CD4-positive, alpha-beta T cell treated with Interleukin-17A for 1 hour (primary cell): Measurements from ENCODE around the gene EXD3.
"Not testable (repeated sequence)": the region's sequence is repeated elsewhere in the genome, so short reads cannot be mapped to it uniquely, and the experiment has no call there.

Experiments used
- DNase-seq: peaks from one replicate; pipeline ENCODE4 v3.0.0-alpha.2; 2020

EXD3 gene

DNA sequence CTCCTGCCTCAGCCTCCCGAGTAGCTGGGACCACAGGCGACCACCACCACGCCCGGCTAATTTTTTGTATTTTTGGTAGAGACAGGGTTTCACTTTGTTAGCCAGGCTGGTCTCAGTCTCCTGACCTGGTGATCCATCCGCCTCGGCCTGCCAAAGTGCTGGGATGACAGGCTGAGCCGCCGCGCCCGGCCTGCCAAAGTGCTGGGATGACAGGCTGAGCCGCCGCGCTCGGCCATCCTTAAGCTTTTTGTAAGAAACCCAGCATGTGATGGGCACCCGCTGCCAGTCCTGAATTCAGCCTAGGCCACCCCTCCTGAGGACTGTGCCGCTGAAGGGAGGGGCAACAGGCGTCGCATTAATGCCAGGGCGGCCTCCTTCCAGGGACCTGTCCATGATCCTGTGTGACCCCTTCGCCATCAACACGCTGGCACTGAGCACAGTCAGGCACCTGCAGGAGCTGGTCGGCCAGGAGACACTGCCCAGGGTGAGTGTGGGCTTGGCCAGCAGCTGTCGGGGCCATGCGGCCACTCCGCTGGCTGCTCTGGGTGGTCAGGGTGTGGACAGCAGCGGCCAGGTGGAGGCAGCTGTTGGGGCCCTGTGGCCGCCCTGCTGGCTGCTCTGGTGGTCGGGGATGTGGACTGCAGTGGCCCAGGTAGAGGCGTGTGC lies 157.3 kb downstream of the EXD3 start:
- no peak for DNase-seq

DNA sequence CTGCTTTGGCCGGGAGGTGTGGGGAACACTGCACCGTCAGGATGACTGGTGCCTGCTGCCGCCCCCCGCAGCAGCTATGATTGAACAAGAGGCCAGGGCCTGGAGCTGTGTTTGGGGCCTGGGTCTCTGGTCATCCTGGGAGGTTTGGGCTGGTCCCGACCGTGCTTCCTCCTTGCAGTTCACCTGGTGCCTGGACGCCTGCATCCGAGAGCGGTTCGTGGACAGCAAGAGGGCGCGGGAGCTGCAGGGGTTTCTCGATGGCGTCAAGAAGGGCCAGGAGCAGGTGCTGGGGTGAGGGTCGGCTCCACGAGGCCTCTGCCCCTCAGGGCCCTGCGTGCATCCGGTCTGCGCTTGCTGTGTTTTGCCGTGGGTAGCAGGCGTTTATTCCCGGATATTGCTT lies 158.9 kb downstream of the EXD3 start:
- DNase-seq: no peak

DNA sequence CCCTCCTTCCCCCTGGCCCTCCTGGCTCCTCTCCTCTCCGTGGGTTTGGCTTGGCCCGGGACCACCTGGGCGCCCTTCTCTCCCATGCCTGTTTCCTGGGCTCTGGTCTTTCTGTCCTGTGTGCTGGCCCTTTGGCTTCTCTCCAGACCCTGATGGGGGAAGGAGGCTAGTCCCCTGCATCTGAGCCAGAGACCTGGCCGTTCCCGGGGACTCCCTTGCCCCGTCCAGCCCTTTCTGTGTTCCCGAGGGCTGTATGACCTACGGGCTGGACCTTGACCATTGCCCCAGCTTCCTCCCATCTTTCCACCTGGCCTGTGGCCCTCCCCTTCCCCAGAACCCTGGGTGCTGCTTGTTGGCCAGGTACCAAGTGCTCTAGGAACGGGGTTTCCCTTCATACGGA lies 159.5 kb downstream of the EXD3 start:
- DNase-seq: no peak

DNA sequence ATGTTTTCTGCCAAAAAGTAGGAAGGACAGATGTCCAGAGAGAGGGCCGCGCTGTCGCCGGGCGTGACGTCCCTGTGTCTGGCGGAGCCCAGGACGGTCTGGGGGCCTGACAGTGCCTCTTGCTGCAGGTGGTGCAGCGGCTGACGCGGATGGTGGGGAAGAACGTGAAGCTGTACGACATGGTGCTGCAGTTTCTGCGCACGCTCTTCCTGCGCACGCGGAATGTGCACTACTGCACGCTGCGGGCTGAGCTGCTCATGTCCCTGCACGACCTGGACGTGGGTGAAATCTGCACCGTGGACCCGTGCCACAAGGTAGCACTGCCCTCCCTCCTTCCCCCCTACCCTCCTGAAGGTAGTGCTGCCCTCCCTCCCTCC lies 160.1 kb downstream of the EXD3 start:
- no peak for DNase-seq

DNA sequence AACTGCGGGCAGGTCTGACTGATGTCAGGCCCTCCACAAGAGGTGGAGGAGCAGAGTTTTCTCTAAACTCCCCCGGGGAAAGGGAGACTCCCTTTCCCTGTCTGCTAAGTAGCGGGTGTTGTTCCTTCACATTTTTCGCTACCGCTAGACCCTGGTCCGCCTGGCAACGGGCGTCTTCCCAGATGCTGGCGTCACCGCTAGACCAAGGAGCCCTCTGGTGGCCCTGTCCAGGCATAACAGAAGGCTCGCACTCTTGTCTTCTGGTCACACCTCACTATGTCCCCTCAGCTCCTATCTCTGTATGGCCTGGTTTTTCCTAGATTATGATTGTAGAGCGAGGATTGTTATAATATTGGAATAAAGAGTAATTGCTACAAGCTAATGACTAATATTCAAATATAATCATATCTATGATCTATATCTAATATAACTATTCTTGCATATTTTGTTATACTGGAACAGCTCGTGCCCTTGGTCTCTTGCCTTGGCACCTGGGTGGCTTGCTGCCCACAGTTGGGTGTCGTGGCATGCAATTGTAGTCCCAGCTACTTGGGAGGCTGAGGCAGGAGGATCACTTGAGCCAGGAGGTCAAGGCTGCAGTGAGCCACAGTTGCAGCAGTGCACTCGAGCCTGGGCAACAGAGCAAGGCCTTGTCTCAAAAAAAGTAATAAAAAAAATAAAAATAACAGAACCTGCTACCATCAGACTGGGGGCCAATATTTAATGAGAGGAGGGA lies 160.6 kb downstream of the EXD3 start:
- not testable (repeated sequence) for DNase-seq
